ENCODE measurements around the gene DRC7.
A peak's percentile ranks its signal among the peaks of the same experiment; 100 is the strongest.
"Not testable (repeated sequence)": the region's sequence is repeated elsewhere in the genome, so short reads cannot be mapped to it uniquely, and the experiment has no call there.

The DRC7 gene

DNA sequence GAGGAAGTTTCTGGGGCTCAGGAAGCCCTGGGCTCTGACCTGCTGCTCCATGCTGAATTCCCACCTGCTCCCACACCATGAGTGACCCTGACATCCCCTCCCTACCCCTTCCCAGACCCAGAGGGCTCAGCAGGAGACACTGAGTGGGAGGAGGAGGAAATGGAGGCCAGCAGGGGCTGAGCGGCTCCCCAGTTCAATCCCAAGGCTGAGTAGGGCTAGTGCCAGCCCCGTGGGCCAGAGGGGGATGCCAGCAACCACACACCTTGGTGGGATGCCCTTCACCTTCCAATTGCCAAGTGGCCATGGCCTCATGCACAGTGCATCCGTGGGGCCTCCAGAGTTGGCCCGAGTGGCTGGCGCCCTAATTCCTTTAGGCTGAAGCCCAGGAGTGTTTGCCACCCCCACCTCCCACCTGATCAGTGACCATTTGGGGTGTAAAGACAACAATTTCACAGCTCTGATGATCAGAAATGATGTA is 27.5 kb upstream of the DRC7 start:
- H3K4me3 ChIP-seq (replicated peaks; ENCODE audit: low read depth, low read length): no peak overlapping the region
- no peak for DNase-seq (ENCODE audit: low read depth)
- TF ChIP-seq, protein P1, sequence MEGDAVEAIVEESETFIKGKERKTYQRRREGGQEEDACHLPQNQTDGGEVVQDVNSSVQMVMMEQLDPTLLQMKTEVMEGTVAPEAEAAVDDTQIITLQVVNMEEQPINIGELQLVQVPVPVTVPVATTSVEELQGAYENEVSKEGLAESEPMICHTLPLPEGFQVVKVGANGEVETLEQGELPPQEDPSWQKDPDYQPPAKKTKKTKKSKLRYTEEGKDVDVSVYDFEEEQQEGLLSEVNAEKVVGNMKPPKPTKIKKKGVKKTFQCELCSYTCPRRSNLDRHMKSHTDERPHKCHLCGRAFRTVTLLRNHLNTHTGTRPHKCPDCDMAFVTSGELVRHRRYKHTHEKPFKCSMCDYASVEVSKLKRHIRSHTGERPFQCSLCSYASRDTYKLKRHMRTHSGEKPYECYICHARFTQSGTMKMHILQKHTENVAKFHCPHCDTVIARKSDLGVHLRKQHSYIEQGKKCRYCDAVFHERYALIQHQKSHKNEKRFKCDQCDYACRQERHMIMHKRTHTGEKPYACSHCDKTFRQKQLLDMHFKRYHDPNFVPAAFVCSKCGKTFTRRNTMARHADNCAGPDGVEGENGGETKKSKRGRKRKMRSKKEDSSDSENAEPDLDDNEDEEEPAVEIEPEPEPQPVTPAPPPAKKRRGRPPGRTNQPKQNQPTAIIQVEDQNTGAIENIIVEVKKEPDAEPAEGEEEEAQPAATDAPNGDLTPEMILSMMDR (IDR thresholded peaks at IDR 0.05; ENCODE audit: low read length, missing control alignments): no peak

DNA sequence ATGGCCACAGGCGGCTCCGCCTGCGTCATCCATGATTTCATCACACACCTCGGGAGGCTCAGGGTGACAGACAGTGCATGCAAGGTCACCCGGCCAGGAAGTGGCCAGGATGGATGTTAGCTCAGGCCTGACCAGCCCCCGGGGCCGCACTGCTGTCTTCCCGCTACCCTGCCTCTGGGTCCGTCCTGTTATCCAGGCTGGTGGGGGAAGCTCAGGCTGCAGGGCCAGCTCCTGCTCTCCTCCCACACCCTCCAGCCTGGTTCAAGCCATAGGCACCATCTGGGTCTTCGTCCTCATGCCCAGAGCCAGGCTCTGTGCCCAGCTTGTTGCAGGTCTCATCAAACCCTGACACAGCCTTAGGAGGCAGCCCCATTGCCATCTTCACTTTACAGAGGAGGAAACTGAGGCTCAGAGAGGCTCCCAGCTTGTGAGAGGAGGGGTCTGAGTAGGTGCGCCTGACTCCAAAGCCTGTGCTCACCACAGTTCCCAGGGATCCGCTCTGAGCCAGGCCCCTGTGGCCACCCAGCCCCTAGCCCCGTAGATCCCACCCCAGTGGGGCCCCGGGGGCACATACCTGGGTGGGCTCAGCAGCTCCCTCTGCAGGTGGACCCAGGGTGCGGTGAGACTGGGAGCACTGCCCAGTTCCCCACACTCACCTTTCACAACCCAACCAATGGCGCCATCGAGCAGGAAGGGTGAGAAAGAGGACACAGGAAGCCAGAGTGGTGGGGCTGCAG is 26.9 kb upstream of the DRC7 start:
- TF ChIP-seq, protein P1 (IDR thresholded peaks at IDR 0.05; ENCODE audit: low read length, missing control alignments): no peak
- no peak overlapping the region for H3K4me3 ChIP-seq (replicated peaks; ENCODE audit: low read depth, low read length)
- no peak for DNase-seq (ENCODE audit: low read depth)

DNA sequence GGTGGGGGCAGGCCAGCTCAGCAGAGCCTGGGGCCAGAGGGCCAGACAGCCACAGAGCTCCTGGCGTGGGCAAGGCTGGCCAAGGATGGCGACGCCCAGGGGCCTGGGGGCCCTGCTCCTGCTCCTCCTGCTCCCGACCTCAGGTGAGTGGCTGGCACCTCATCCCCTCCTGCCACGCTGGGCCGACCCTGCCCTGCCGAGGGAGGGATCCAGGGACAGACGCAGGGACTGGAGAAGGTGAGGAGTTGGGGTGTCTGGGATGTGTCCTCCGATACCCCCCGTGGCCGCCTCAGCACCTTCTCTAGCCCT is 26.4 kb upstream of the DRC7 start, which contains the start of gene ADGRG3:
ADGRG3 (plus strand) TSS at position 44 of the 309 bp plus-strand sequence; CDS start at position 86, 42 bp downstream.
- DNase-seq (ENCODE audit: low read depth): no peak
- H3K4me3 ChIP-seq (replicated peaks; ENCODE audit: low read depth, low read length): no peak within 1 kb of the TSS
- TF ChIP-seq, protein P1 (IDR thresholded peaks at IDR 0.05; ENCODE audit: low read length, missing control alignments): no peak

DNA sequence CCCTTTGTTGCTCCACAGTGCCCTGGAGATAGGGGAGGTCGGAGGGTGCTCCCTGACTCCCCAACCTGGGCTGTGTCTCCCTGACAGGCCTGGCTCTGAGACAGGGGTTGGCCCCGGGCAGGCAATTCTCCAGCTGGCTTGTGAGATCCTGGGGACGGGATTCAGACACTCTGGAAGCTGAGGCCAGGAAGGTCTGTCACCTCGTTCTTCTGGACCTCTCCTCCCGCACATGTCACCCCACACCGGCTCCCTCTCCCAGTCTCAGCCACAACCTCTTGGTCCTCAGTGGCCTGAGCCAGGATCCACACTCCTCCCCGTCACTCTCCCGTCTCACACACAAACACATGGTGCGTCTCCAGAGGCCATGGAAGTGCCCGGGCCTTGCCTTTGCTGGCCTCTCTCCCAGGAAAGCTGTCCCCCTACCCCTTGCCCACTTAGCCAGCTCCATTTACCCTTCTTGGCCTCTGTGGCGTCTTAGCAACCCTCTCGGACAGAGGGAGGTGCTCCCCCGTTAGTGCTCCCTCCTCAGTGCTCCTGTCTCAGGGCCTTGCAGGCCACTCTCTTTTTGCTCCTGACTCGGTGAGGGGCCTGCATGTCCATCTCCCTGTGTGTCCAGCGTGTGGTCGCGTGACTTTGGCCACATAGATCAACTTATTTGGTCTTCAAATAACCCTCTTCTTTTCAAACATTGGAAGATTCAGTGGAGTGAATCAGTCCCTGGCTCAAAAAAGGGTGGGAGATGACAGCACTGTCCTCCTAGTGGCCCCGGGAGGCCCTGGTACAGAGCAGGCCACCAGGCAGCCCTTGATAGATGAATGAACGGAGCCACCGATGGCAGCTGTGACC is 25.8 kb upstream of the DRC7 start:
- TF ChIP-seq, protein P1 (IDR thresholded peaks at IDR 0.05; ENCODE audit: low read length, missing control alignments): no peak
- no peak overlapping the region for H3K4me3 ChIP-seq (replicated peaks; ENCODE audit: low read depth, low read length)
- no peak for DNase-seq (ENCODE audit: low read depth)

DNA sequence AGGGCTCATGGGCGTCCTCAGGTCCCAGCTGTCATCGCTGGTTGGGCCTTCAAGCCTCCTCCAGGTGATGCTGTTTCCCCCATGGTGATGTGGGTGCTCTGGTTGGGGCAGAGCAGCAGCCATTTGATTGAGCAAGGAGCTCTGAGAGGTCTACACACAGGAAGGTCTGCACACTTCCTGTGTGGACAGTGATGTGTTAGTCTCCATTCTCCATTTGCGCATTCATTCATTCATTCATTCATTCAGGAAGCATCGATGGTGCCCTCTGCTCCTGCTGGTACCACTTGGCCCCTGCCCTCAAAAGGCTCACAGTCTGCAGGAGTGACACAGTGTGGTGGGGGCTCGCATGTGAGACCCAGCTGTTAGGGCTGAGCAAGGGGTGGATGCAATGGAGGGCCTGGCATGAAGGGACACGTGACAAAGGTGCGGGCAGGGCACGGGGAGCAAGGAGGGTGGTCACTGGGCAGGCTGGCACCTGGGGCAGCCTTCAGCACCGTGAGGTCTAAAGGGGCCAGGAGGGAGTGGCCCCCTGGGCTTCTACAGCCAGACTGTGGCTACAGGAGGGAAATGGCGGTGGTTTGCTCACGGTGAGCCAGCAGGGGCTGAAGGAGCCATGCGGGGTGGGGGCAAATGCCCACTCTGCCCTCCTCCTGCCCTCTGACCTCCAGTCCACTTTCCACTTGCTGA is 25.0 kb upstream of the DRC7 start:
- no peak for DNase-seq (ENCODE audit: low read depth)
- H3K4me3 ChIP-seq (replicated peaks; ENCODE audit: low read depth, low read length): no peak overlapping the region
- TF ChIP-seq, protein P1 (IDR thresholded peaks at IDR 0.05; ENCODE audit: low read length, missing control alignments): no peak

DNA sequence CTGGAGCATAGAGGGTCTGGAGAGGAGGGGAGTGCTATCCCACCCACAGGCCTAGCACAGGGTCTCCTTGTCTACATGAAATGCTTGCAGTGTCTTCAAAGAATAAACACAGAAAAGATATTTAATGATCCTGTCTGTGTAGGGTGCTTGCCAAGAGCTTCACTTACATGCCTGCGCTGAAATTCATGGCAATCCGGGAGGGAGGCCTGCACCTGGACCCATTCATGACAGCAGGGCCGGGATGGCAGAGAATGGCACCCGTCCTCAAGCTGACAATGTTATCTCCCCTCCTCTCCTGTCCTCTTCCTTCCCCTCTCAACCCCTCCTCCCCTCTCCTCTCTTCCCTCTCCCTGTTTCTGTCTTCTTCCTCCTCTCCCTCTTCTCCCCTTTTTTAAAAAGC is 24.4 kb upstream of the DRC7 start:
- TF ChIP-seq, protein P1 (IDR thresholded peaks at IDR 0.05; ENCODE audit: low read length, missing control alignments): no peak
- no peak for DNase-seq (ENCODE audit: low read depth)
- H3K4me3 ChIP-seq (replicated peaks; ENCODE audit: low read depth, low read length): no peak overlapping the region

DNA sequence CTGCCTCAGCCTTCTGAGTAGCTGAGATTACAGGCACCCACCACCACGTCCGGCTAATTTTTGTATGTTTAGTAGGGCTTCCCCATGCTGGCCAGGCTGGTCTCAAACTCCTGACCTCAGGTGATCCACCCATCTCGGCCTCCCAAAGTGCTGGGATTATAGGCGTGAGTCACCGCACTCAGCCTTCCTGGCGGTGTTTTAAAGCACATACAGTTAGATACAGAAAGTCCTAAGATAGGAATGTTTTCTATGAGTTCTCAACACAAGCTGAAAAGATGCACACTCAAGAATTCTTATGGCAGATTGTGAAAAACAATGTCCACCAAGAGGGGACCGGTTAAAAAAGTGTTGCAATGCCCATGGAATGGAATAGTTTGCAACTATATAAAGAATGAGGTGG is 23.2 kb upstream of the DRC7 start:
- peak; percentile 20 for DNase-seq (ENCODE audit: low read depth)
- not testable (repeated sequence) for H3K4me3 ChIP-seq (replicated peaks; ENCODE audit: low read depth, low read length)
